ENCODE results near the gene RAB3GAP1.

The RAB3GAP1 gene

DNA sequence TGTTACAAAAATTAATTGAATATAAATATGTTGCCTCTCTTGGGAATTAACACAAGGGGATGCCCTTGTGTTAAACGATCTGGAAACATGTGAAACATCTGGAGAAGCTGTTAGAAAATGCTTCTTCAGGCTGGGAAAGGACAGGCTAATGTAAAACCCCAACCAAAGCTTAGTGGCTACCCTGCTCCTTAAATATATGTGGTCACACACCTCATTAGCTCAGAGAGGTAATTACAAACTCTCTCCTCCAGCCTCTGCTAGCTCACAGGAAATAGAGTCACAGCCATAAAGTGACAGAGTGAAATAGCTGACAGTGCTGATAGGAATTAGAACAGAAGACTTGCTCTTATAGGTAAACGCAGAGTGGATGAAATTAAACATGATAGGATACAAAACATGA, 155.9 kb downstream of the RAB3GAP1 start:
- no peak for TF ChIP-seq ARNTL (CRISPR knock-in tag; IDR thresholded peaks at IDR 0.05; ENCODE audit: borderline replicate concordance, low read depth)
- no peak for TF ChIP-seq RARB (CRISPR knock-in tag; IDR thresholded peaks at IDR 0.05)
- TF ChIP-seq, protein P1, sequence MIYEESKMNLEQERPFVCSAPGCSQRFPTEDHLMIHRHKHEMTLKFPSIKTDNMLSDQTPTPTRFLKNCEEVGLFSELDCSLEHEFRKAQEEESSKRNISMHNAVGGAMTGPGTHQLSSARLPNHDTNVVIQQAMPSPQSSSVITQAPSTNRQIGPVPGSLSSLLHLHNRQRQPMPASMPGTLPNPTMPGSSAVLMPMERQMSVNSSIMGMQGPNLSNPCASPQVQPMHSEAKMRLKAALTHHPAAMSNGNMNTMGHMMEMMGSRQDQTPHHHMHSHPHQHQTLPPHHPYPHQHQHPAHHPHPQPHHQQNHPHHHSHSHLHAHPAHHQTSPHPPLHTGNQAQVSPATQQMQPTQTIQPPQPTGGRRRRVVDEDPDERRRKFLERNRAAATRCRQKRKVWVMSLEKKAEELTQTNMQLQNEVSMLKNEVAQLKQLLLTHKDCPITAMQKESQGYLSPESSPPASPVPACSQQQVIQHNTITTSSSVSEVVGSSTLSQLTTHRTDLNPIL (CRISPR knock-in tag; IDR thresholded peaks at IDR 0.05; ENCODE audit: low read depth): no peak
- no peak for TF ChIP-seq ISL1 (CRISPR knock-in tag; IDR thresholded peaks at IDR 0.05)
- TF ChIP-seq ZNF565 (CRISPR knock-in tag; conservative IDR thresholded peaks at IDR 0.05; ENCODE audit: low read depth): no peak
- ATAC-seq: no peak

DNA sequence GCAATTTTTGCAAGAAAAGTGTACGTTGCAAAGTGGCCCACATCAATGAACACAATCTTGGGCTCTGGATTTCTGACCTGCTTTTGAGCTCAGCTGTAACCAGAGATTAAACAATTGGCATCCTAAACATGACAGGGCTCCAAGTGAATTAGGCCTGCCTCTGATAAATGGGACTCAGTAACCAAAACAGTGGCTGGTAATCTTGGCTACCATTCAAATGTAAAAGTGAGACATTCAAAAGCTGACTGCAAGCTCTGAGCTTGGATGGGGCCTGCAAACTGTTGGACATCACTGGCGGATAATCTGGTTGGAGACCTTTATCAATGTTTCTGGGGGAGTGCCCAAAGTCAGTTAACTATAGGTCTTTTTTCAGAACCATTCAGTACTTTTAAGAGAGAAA, 160.7 kb downstream of the RAB3GAP1 start:
- peak; percentile 30; the same call in 2 of the 3 replicates for ATAC-seq
- TF ChIP-seq ZFP30 (CRISPR knock-in tag; IDR thresholded peaks at IDR 0.05) (no peak), ISL1 (CRISPR knock-in tag; IDR thresholded peaks at IDR 0.05) (0 out of 2 replicates have a peak, but pooled peaks have one; percentile 9)

DNA sequence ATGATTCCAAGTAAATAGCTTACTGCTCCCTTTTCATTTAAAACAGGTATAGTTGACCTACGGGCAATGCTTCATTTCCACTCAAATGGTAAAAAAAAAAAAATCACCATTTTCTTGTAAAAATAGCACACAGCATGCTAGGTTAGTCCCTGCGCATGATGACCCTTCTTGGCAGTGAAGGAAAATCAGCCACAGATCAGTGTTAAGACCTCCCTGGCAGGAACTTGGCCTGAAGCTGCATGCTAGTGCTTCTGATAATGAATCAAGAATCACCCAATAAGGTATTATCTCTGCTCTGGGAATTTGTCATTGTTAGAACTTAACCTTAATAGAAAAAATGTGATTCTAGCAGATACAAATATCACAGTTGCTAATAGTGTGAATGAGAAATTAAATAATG, 166.3 kb downstream of the RAB3GAP1 start:
- TF ChIP-seq ZNF8 (CRISPR knock-in tag; IDR thresholded peaks at IDR 0.05): no peak
- TF ChIP-seq, protein P2, sequence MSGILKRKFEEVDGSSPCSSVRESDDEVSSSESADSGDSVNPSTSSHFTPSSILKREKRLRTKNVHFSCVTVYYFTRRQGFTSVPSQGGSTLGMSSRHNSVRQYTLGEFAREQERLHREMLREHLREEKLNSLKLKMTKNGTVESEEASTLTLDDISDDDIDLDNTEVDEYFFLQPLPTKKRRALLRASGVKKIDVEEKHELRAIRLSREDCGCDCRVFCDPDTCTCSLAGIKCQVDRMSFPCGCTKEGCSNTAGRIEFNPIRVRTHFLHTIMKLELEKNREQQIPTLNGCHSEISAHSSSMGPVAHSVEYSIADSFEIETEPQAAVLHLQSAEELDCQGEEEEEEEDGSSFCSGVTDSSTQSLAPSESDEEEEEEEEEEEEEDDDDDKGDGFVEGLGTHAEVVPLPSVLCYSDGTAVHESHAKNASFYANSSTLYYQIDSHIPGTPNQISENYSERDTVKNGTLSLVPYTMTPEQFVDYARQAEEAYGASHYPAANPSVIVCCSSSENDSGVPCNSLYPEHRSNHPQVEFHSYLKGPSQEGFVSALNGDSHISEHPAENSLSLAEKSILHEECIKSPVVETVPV (CRISPR knock-in tag; IDR thresholded peaks at IDR 0.05): no peak
- TF ChIP-seq ESRRG (CRISPR knock-in tag; IDR thresholded peaks at IDR 0.05): no peak
- TF ChIP-seq ZNF565 (CRISPR knock-in tag; conservative IDR thresholded peaks at IDR 0.05; ENCODE audit: low read depth): no peak
- no peak for TF ChIP-seq ZFP30 (CRISPR knock-in tag; IDR thresholded peaks at IDR 0.05)
- no peak for TF ChIP-seq ZFP3 (CRISPR knock-in tag; IDR thresholded peaks at IDR 0.05)
- no peak for TF ChIP-seq SNAI2 (CRISPR knock-in tag; IDR thresholded peaks at IDR 0.05)
- no peak for ATAC-seq

DNA sequence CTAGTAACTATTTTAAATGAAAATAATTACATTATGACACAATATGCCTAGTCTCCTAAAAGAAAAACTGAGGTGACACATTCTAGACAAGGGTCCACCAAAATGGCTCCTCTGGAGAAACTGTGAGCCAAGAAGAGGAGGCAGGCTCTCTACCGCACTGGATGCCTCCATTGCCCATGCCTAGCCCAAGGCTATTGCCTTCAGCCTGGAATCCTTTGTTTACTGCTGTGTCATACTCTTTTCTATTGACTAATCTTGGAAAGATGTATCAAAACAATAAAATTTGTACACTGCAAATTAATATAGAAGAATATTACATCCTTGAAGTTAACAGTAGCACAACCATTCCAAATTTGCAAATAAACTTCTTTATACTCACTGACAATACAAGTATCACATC, 167.1 kb downstream of the RAB3GAP1 start:
- TF ChIP-seq SNAI2 (CRISPR knock-in tag; IDR thresholded peaks at IDR 0.05) (no peak), ZNF8 (CRISPR knock-in tag; IDR thresholded peaks at IDR 0.05) (no peak), BACH2 (CRISPR knock-in tag; IDR thresholded peaks at IDR 0.05; ENCODE audit: borderline replicate concordance) (no peak), RARB (CRISPR knock-in tag; IDR thresholded peaks at IDR 0.05) (no peak), GLIS3 (CRISPR knock-in tag; IDR thresholded peaks at IDR 0.05) (no peak), ISL1 (CRISPR knock-in tag; IDR thresholded peaks at IDR 0.05) (no peak), ZFP30 (CRISPR knock-in tag; IDR thresholded peaks at IDR 0.05) (no peak), PPARA (CRISPR knock-in tag; IDR thresholded peaks at IDR 0.05; ENCODE audit: borderline replicate concordance) (no peak), ZFP3 (CRISPR knock-in tag; IDR thresholded peaks at IDR 0.05) (no peak)
- no peak for ATAC-seq
